K562 (cell line): Measurements from ENCODE around the gene WFIKKN2. TPM values are rescaled to one million over a fixed set of nuclear protein-coding genes. Genes with fewer than 3 reads are reported as not detected.

Source experiments
- BRD9 ChIP-seq: fragments of 450-650 bp; IDR thresholded peaks from 2 replicates; pipeline ENCODE4 v1.6.1; 2018; ENCODE audit warnings: low read depth; ENCODE audit not compliant: partially characterized antibody
- CHD1 ChIP-seq: fragments of 200-600 bp; sonication (generic); IDR thresholded peaks from one replicate; pipeline ENCODE4 v1.6.1; 2012; ENCODE audit warnings: mild to moderate bottlenecking, moderate library complexity, low read length, inconsistent platforms
- EP300 ChIP-seq: IDR thresholded peaks from 2 replicates; pipeline ENCODE4 v1.6.1; 2012; ENCODE audit warnings: low read length, improper control_type of control experiment
- JUN ChIP-seq, 2 experiments: sonication (generic) in 1 of 2; formaldehyde crosslinking in 1 of 2; IDR thresholded peaks; 2 replicates each; pipeline versions ENCODE4 v1.6.1 to v1.8.0; 2012 to 2022; ENCODE audit warnings: borderline replicate concordance in 2 of 2, mild to moderate bottlenecking in 2 of 2, improper control_type of control experiment in 1 of 2, low read depth in 1 of 2, low read length in 1 of 2, missing genetic modification reagents in 1 of 2
- MGA ChIP-seq: fragments of 450-650 bp; IDR thresholded peaks from 2 replicates; pipeline ENCODE4 v1.6.1; 2016; ENCODE audit warnings: mild to moderate bottlenecking, moderate library complexity
- SIN3A ChIP-seq, 2 experiments: fragments of 150-350 bp in 1 of 2; IDR thresholded peaks; 2 replicates each; pipeline ENCODE4 v1.6.1; 2011 to 2016; ENCODE audit warnings: borderline replicate concordance in 2 of 2, low read depth in 2 of 2, low read length in 2 of 2, mild to moderate bottlenecking in 2 of 2, moderate library complexity in 2 of 2; ENCODE audit not compliant: control insufficient read depth in 1 of 2
- YBX1 ChIP-seq: fragments of 450-650 bp; IDR thresholded peaks from 2 replicates; pipeline ENCODE4 v1.7.1; 2016; ENCODE audit warnings: mild to moderate bottlenecking
- ZBTB1 ChIP-seq: sonication (generic); formaldehyde crosslinking; IDR thresholded peaks from 2 replicates; pipeline ENCODE4 v1.8.1; 2023; ENCODE audit warnings: missing genetic modification reagents, low read depth, mild to moderate bottlenecking, borderline replicate concordance
- ZNF431 ChIP-seq: sonication (generic); formaldehyde crosslinking; IDR thresholded peaks from 2 replicates; pipeline ENCODE4 v1.8.0; 2022; ENCODE audit warnings: mild to moderate bottlenecking, missing genetic modification reagents
- ZNF589 ChIP-seq: fragments of 200-800 bp; sonication (Bioruptor generic); IDR thresholded peaks from 2 replicates; pipeline ENCODE4 v1.6.1; 2016; ENCODE audit warnings: low read depth, missing genetic modification characterization, missing compliant biosample characterization
- polyA plus RNA-seq, 8 experiments: library from polyadenylated mRNA; depleted of rRNA in 4 of 8; stranded (reverse) in 5 of 8; unstranded in 3 of 8; fragments of >200 nt; fragmentation: Nextera tagmentation in 2 of 8; fragmentation: Illumina TruSeq in 1 of 8; extraction: Ambion mirVana in 2 of 8; extraction: Trizol in 1 of 8; gene quantifications; 2 replicates each; pipeline versions ENCODE4 v1.2.1 to v1.2.3, GENCODE V29; 2011 to 2014; ENCODE audit warnings: inconsistent platforms in 1 of 8, missing spikeins in 1 of 8
- total RNA-seq, 7 experiments: library from RNA; depleted of rRNA in 6 of 7; stranded (reverse); fragments of >200 nt in 6 of 7; fragmentation: Illumina TruSeq in 2 of 7; extraction: Trizol in 2 of 7; gene quantifications; 2 replicates each; pipeline versions ENCODE4 v1.2.1 to v1.2.3, GENCODE V29; 2011 to 2021; ENCODE audit warnings: low replicate concordance in 1 of 7
- TF ChIP-seq, protein P1 (sequence below): sonication (generic); formaldehyde crosslinking; IDR thresholded peaks from 2 replicates; pipeline ENCODE4 v1.8.0; 2022; ENCODE audit warnings: missing genetic modification reagents, mild to moderate bottlenecking, borderline replicate concordance
- TF ChIP-seq, protein P2 (sequence below): sonication (generic); formaldehyde crosslinking; IDR thresholded peaks from 2 replicates; pipeline ENCODE4 v1.8.1; 2023; ENCODE audit warnings: mild to moderate bottlenecking, missing genetic modification reagents

Gene WFIKKN2
- total and polyA plus RNA-seq, 9 of the 15 experiments (the other 6 are each of a cell fraction or from before 2014, with no cell fraction given): 0.07 TPM; not detected in 8

DNA sequence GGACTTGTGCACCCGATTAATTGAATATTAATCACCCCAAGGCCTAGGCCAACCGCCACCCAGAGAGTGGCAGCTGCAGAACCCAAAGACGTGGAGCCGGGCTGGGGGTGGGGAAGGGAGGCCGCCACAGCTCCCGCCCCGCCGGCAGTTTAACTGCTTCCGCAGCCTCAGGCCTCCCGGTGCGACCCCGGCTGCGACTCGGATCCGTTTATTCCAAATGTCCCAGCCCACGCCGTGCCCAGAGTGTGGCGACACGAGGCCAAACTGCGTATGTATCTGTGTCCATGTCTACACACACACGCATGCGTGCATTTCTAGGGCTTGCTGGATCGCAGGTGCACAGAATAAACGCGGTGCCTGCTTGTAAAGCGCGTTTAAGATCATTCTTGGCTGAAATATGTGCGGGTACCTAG, 31.6 kb downstream of the WFIKKN2 start (continued):
- TF ChIP-seq ZBTB1 (CRISPR knock-in tag) (peak; percentile 44; the same call in 1 of the 2 replicates), MGA (peak; percentile 97), ZNF589 (CRISPR knock-in tag) (peak; percentile 36; the same call in 1 of the 2 replicates), ZNF431 (CRISPR knock-in tag) (peak; percentile 83; the same call in 1 of the 2 replicates), SIN3A (IDR thresholded peaks at IDR 0.05; ENCODE audit: borderline replicate concordance in 2 of 2, control insufficient read depth in 1 of 2, low read depth in 2 of 2, low read length in 2 of 2) (peak in 1 of 2 experiments; percentile 20; a peak in 1 of 4 replicates), JUN (IDR thresholded peaks at IDR 0.05; ENCODE audit: borderline replicate concordance, low read depth, low read length) (no peak), JUN (CRISPR knock-in tag; IDR thresholded peaks at IDR 0.05; ENCODE audit: borderline replicate concordance) (peak; percentile 49; the same call in 1 of the 2 replicates), CHD1 (peak; percentile 62), YBX1 (no peak), BRD9 (peak; percentile 55), EP300 (0 out of 2 replicates have a peak, but pooled peaks have one; percentile 6)
- TF ChIP-seq, protein P1, sequence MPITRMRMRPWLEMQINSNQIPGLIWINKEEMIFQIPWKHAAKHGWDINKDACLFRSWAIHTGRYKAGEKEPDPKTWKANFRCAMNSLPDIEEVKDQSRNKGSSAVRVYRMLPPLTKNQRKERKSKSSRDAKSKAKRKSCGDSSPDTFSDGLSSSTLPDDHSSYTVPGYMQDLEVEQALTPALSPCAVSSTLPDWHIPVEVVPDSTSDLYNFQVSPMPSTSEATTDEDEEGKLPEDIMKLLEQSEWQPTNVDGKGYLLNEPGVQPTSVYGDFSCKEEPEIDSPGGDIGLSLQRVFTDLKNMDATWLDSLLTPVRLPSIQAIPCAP (CRISPR knock-in tag): 0 out of 2 replicates have a peak, but pooled peaks have one; percentile 46
- TF ChIP-seq, protein P2, sequence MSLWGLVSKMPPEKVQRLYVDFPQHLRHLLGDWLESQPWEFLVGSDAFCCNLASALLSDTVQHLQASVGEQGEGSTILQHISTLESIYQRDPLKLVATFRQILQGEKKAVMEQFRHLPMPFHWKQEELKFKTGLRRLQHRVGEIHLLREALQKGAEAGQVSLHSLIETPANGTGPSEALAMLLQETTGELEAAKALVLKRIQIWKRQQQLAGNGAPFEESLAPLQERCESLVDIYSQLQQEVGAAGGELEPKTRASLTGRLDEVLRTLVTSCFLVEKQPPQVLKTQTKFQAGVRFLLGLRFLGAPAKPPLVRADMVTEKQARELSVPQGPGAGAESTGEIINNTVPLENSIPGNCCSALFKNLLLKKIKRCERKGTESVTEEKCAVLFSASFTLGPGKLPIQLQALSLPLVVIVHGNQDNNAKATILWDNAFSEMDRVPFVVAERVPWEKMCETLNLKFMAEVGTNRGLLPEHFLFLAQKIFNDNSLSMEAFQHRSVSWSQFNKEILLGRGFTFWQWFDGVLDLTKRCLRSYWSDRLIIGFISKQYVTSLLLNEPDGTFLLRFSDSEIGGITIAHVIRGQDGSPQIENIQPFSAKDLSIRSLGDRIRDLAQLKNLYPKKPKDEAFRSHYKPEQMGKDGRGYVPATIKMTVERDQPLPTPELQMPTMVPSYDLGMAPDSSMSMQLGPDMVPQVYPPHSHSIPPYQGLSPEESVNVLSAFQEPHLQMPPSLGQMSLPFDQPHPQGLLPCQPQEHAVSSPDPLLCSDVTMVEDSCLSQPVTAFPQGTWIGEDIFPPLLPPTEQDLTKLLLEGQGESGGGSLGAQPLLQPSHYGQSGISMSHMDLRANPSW: peak; percentile 95; the same call in 1 of the 2 replicates
